HG03045 (cell line): Measurements from ENCODE around the gene PLOD2.
"Not testable (repeated sequence)": the region's sequence is repeated elsewhere in the genome, so short reads cannot be mapped to it uniquely, and the experiment has no call there.

Experiments
- ATAC-seq: cut with Tn5 transposase; IDR thresholded peaks from one replicate; pipeline ENCODE4 v1.9.1; 2021; ENCODE audit warnings: mild to moderate bottlenecking, moderate library complexity; ENCODE audit not compliant: unreplicated experiment

The PLOD2 gene

GRCh38 chr3:146142757-146143156 lies 18.2 kb downstream of the PLOD2 start:
- ATAC-seq, result no peak

GRCh38 chr3:146139586-146140110 lies 21.3 kb downstream of the PLOD2 start:
- ATAC-seq, result no peak

GRCh38 chr3:146138902-146139301 lies 22.1 kb downstream of the PLOD2 start:
- no peak for ATAC-seq

- no peak for ATAC-seq
Measured at GRCh38 chr3:146136647-146137046, 24.3 kb downstream of the PLOD2 start.

GRCh38 chr3:146134348-146135117 lies 26.5 kb downstream of the PLOD2 start:
- ATAC-seq, result no peak

GRCh38 chr3:146133441-146133840 lies 27.5 kb downstream of the PLOD2 start:
- no peak for ATAC-seq

GRCh38 chr3:146131616-146132410 lies 29.2 kb downstream of the PLOD2 start:
- ATAC-seq, result no peak

GRCh38 chr3:146130881-146131371 lies 30.1 kb downstream of the PLOD2 start:
- no peak for ATAC-seq

- ATAC-seq, result no peak
Measured at GRCh38 chr3:146129750-146130149, 31.2 kb downstream of the PLOD2 start.

GRCh38 chr3:146128939-146129338 lies 32.0 kb downstream of the PLOD2 start:
- ATAC-seq, result no peak

- no peak for ATAC-seq
Measured at GRCh38 chr3:146128179-146128578, 32.8 kb downstream of the PLOD2 start.

- ATAC-seq, result no peak
Measured at GRCh38 chr3:146125951-146126350, 35.0 kb downstream of the PLOD2 start.

GRCh38 chr3:146124126-146124801 lies 36.7 kb downstream of the PLOD2 start:
- no peak for ATAC-seq

GRCh38 chr3:146117406-146118285 lies 43.3 kb downstream of the PLOD2 start:
- no peak for ATAC-seq

GRCh38 chr3:146115619-146116018 lies 45.4 kb downstream of the PLOD2 start:
- no peak for ATAC-seq

- ATAC-seq, result not testable (repeated sequence)
Measured at GRCh38 chr3:146113804-146114203, 47.2 kb downstream of the PLOD2 start.

- no peak for ATAC-seq
Measured at GRCh38 chr3:146111337-146111736, 49.6 kb downstream of the PLOD2 start.

GRCh38 chr3:146110161-146110560 lies 50.8 kb downstream of the PLOD2 start:
- no peak for ATAC-seq

GRCh38 chr3:146106986-146107385 lies 54.0 kb downstream of the PLOD2 start:
- no peak for ATAC-seq

GRCh38 chr3:146104068-146104467 lies 56.9 kb downstream of the PLOD2 start:
- no peak for ATAC-seq
